ENCODE data around the gene RAD52. TPM values are rescaled to one million over a fixed set of nuclear protein-coding genes. Genes with fewer than 3 reads are reported as not detected.

Gene RAD52
- total RNA-seq, 2 donors from 2014 or later = 16.7 to 30.5 TPM

GRCh38 chr12:920676-921075 lies 28.8 kb downstream of the RAD52 start:
- 62% methylated on average over 1 of the region's 1 CpG for WGBS
- H3K4me3 ChIP-seq = no peak overlapping the region
- no peaks in the 10 kb centered on the region for H3K9me3 ChIP-seq
- no peaks in the 10 kb centered on the region for H3K4me1 ChIP-seq (replicated peaks)
- DNase-seq (ENCODE audit: low spot score) = no peak
- no peaks in the 10 kb centered on the region for H3K27me3 ChIP-seq (replicated peaks; ENCODE audit: insufficient read depth)
- no peak for TF ChIP-seq POLR2A (IDR thresholded peaks at IDR 0.05)
- TF ChIP-seq CTCF (IDR thresholded peaks at IDR 0.05) = no peak
- no peak for TF ChIP-seq POLR2AphosphoS5 (IDR thresholded peaks at IDR 0.05)
- peaks cover 0 to 12% of the 10 kb centered on the region in 2 donors for H3K36me3 ChIP-seq
- no peak overlapping the region for H3K27ac ChIP-seq
- intact Hi-C loops (cut with DNase I) = no loop called here

GRCh38 chr12:916712-917445 lies 32.6 kb downstream of the RAD52 start:
- Histone ChIP-seq H3K4me1 (replicated peaks) (no peaks in the 10 kb centered on the region), H3K9me3 (no peaks in the 10 kb centered on the region), H3K27ac (no peak overlapping the region), H3K27me3 (replicated peaks; ENCODE audit: insufficient read depth) (no peaks in the 10 kb centered on the region), H3K4me3 (no peak overlapping the region), H3K36me3 (peaks cover 0 to 11% of the 10 kb centered on the region in 2 donors)
- intact Hi-C loops (cut with DNase I) = no loop called here
- DNase-seq (ENCODE audit: low spot score) = no peak
- WGBS = 93% methylated on average over 23 of the region's 23 CpGs
- TF ChIP-seq POLR2AphosphoS5 (IDR thresholded peaks at IDR 0.05) (no peak), POLR2A (IDR thresholded peaks at IDR 0.05) (no peak), CTCF (IDR thresholded peaks at IDR 0.05) (no peak)

GRCh38 chr12:916240-916639 lies 33.3 kb downstream of the RAD52 start:
- Histone ChIP-seq H3K27ac (no peak overlapping the region), H3K4me3 (no peak overlapping the region), H3K27me3 (replicated peaks; ENCODE audit: insufficient read depth) (no peaks in the 10 kb centered on the region), H3K4me1 (replicated peaks) (no peaks in the 10 kb centered on the region), H3K36me3 (peaks cover 0 to 11% of the 10 kb centered on the region in 2 donors), H3K9me3 (no peaks in the 10 kb centered on the region)
- WGBS = 91% methylated on average over 20 of the region's 27 CpGs
- DNase-seq (ENCODE audit: low spot score) = no peak
- TF ChIP-seq POLR2A (IDR thresholded peaks at IDR 0.05) (no peak), POLR2AphosphoS5 (IDR thresholded peaks at IDR 0.05) (no peak), CTCF (IDR thresholded peaks at IDR 0.05) (no peak)
- intact Hi-C loops (cut with DNase I) = no loop called here

GRCh38 chr12:915090-915489 lies 34.4 kb downstream of the RAD52 start:
- TF ChIP-seq POLR2A (IDR thresholded peaks at IDR 0.05) = no peak
- TF ChIP-seq CTCF (IDR thresholded peaks at IDR 0.05) = no peak
- TF ChIP-seq POLR2AphosphoS5 (IDR thresholded peaks at IDR 0.05) = no peak

More at GRCh38 chr12:915090-915489, 34.4 kb downstream of the RAD52 start:
- H3K9me3 ChIP-seq = no peaks in the 10 kb centered on the region
- WGBS = 71% methylated on average over 5 of the region's 5 CpGs
- intact Hi-C loops (cut with DNase I) = no loop called here
- H3K27me3 ChIP-seq (replicated peaks; ENCODE audit: insufficient read depth) = no peaks in the 10 kb centered on the region
- H3K4me3 ChIP-seq = no peak overlapping the region
- H3K36me3 ChIP-seq = peaks cover 0 to 11% of the 10 kb centered on the region in 2 donors
- H3K4me1 ChIP-seq (replicated peaks) = no peaks in the 10 kb centered on the region
- no peak for DNase-seq (ENCODE audit: low spot score)
- H3K27ac ChIP-seq = no peak overlapping the region

Data from prostate gland (tissue), 2 donors.